HK-2 (cell line): ENCODE measurements around the gene GTPBP6.
A peak's percentile ranks its signal among the peaks of the same experiment; 100 is the strongest.

Experiments used
- DNase-seq: peaks from one replicate; pipeline ENCODE4 v3.0.0-alpha.2; 2018; ENCODE audit not compliant: unreplicated experiment

Gene GTPBP6

GRCh38 chrX:318739-319578 lies at the start of gene GTPBP6:
TSS of gene GTPBP6 (minus strand) at chrX:318796. CDS start at chrX:318787, 9 bp downstream.
- peak; percentile 98 for DNase-seq

- no peak for DNase-seq
Observed at GRCh38 chrX:367866-368265, 49.3 kb upstream of the GTPBP6 start.

GRCh38 chrX:367349-367748 lies 48.8 kb upstream of the GTPBP6 start:
- no peak for DNase-seq

DNA sequence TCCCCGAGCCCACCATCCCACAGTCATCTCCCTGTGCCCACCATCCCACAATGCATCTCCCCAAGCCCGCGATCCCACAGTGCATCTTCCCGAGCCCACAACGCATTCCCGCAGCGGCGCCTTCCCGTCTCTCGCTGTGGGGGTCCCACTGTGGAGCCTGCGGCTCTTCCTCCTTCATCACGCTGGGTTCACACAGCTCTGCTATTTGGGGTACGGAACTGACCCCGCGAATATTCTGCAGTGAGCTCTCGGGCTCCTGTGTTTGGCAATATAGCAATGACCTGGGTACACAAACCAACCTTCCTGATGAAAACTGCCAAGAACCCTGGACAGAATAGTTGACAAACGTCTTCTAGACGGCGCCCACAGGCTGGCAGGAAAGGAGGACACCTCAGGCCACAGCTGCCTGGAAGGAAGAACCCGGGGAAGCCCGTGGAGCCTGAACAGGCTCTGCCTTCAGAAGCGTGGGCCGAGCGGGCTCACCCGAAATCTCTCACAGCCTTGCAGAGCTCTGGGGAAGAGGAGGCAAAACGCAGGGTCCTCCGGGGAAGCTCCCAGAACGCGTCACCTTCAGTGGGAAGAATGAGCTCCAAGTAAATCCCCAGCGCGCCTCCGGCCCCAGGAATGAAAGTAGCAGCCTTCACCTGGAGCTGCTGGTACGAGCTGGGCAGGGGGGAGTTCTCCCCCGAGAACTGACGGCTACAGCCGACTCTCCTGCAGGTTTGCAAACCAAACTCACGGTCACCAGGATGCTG lies 45.2 kb upstream of the GTPBP6 start:
- no peak for DNase-seq

GRCh38 chrX:362937-363620 lies 44.5 kb upstream of the GTPBP6 start:
- DNase-seq: no peak

DNA sequence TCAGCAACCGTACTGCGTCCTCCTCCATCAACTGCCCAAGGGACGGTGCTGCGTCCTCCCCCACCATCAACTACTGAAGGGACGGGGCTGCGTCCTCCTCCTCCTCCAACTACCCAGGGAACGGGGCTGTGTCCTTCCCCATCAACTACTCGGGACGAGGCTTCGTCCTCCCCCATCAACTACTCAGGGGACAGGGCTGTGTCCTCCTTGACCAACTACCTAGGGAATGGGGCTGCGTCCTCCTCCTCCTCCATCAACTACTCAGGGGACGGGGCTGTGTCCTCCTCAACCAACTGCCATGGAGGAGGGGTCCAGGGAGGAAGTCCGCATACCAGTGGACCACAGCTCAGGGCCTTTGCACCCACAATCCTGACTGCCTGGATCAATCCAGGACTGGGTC lies 43.8 kb upstream of the GTPBP6 start:
- DNase-seq: no peak

DNA sequence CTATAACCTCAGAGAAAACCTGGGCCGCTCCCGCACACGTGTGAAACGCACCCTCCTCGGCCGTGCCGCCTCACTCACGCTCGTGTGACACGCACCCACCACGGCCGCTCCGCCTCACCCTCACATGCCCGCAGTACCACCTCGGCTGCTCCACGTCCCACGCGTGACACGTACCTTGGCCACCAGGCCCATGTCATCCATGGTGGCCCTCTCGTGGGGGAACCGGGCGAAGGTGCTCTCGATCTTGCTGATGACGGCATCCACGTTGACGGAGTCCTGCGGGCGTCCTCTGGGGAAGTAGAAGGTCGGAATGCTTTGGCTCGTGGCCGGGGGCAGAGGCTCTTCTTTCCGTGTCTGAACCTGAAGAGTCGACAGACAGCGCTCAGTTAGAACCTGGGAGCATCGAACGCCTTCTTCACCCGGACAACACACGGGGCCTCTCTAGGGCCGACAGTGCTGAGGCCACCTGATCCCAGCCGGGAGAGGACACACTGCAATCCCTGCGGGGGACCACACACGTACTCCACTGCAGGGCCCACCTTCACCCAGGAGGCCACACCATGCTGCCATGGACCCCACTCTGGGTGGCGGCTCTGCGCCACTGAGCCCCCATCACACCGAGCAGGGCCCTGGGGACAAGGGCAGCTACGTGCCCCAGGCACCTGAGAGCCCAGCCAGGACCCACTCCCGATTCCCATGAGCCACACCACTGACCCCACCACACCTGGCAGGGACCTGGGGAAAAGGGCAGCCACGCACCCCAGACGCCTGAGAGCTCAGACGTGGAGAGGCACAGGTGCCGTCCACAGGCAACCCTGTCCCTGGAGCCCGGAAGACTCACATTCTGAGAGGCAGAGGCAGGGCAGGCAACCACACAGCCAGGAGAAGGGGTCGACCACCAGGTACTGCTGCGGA lies 42.9 kb upstream of the GTPBP6 start:
- DNase-seq: no peak

GRCh38 chrX:360496-361150 lies 42.0 kb upstream of the GTPBP6 start:
- DNase-seq: no peak

- no peak for DNase-seq
Observed at GRCh38 chrX:358651-359143, 40.1 kb upstream of the GTPBP6 start.

GRCh38 chrX:357693-358471 lies 39.3 kb upstream of the GTPBP6 start:
- peak; percentile 4 for DNase-seq

GRCh38 chrX:357035-357692 lies 38.6 kb upstream of the GTPBP6 start:
- DNase-seq: no peak

DNA sequence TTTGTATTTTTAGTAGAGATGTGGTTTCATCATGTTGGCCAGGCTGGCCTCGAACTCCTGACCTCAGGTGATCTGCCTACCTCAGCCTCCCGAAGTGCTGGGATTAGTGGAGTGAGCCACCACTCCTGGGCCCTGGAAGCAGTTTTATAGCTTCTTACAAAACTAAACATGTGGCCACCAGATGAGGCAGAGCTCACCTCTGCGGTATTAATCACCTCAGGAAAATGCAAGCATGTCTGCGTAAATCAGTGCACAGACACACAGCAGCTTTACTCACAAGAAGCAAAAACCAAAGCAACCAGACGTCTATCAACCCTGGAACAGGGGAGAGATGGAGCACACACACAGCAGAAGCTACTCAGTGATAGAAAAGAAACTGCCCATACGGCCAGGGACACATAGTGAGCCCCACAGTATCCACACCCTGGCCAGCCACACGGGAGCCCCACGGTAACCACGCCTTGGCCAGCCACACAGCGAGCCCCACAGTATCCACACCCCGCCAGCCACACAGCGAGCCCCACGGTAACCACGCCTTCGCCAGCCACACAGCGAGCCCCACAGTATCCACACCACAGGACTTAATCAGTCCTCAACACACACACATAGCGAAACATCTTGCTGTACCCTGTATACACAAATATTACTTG lies 37.9 kb upstream of the GTPBP6 start:
- no peak for DNase-seq

DNA sequence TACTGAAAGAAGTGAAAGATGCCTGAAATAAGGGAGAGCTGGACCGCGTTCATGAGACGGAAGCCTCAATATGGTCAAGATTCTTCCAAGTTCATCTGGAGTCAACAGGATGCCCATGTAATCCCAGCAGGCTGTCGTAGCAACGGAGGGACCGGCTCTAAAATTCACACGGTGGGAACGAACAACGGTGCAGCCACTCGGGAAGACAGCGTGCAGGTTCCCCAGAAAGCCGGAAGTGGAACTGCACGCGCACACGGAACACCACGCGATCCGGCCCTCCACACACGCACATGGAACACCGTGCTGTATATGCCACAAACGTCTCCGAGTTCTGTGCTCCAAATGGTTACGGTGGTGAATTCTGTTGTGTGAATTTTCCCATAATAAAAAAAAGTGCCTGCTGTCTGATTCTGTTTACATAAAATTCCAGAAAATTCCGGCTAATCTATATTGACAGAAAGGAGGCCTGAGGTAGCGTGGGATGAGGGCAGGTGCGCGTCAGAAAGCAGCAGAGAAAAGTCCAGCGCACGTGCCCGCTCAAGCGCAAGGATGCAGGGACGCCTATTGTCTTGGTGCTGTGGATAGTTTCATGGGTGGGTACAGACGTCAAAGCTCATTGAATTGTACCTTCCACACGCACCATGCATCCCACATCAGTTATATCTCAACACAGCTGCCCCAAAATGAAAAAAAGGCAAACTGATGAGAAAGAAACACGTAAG lies 36.9 kb upstream of the GTPBP6 start:
- no peak for DNase-seq

GRCh38 chrX:353566-354535 lies 35.3 kb upstream of the GTPBP6 start:
- no peak for DNase-seq

DNA sequence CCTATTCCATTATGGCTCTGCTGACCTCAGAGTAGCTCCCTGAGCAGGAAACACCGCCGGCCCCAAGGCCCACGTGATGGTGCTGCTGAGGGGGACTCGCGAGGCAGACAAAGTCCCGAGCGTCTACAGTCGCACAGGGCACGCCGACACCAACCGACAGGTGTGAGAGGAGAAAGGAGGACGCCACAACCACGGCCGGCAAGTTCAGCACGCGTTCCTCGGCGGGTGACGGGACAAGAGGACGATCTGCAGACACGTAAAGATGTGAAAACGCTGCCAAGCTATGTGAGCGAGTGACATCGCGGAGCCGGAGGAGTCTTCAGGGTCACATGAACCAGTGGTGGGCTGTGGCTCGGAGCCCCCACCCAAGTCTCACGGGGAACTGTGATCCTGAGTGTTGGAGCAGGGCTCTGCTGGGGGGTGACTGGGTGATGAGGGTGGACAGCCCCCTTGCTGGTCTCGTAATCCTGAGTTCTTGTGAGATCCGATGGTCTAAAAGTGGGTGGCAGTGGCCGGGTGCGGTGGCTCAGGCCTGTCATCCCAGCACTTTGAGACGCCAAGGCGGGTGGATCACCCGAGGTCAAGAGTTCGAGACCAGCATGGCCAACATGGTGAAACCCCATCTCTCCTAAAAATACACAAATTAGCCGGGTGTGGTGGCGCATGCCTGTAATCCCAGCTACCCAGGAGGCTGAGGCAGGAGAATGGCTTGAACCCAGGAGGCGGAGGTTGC lies 34.2 kb upstream of the GTPBP6 start:
- DNase-seq: no peak

DNA sequence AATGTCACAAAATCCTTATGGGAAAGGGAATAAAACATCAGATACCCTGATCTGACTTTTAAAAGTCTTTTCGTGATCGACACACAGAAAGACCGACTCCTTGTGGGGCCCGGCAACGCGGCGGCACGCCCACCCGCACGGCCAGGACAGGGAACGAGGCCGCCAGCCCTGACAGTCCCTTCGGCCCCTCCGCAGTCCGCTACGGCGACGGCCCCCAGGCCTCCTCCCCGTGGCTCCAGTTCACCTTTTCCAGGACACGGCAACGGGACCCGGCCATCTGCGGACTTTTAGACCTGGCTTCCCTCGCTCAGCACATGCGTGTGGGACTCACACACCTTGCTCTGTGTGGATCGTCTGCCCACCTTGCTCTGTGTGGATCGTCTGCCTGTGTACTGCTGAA lies 33.6 kb upstream of the GTPBP6 start:
- no peak for DNase-seq
